DND-41 (cell line): ENCODE measurements around the gene RBM44.
"Not testable (repeated sequence)": the region's sequence is repeated elsewhere in the genome, so short reads cannot be mapped to it uniquely, and the experiment has no call there.

ENCODE experiments used
- ATAC-seq: fragments of 200-7000 bp; cut with Tn5 transposase; 3 replicates; pipeline ENCODE4 v1.9.1; 2021; ENCODE audit warnings: low read depth; ENCODE audit not compliant: insufficient read depth
- DNase-seq: peaks from one replicate; pipeline ENCODE4 v3.0.0-alpha.2; 2020
- H2AFZ ChIP-seq: 2 replicates; pipeline ENCODE4 v1.6.0; 2012; ENCODE audit warnings: low read depth, low read length
- H3K27ac ChIP-seq: 2 replicates; pipeline ENCODE4 v1.5.1; 2012; ENCODE audit warnings: low read length, inconsistent platforms
- H3K27me3 ChIP-seq: fragments of 200-600 bp; sonication (generic); 2 replicates; pipeline ENCODE4 v1.6.0; 2012; ENCODE audit warnings: low read length, mild to moderate bottlenecking, inconsistent platforms; ENCODE audit not compliant: insufficient read depth, poor library complexity
- H3K36me3 ChIP-seq: 2 replicates; pipeline ENCODE4 v1.5.1; 2012; ENCODE audit warnings: low read length, inconsistent platforms; ENCODE audit not compliant: insufficient read depth
- H3K4me1 ChIP-seq: 2 replicates; pipeline ENCODE4 v1.5.1; 2012; ENCODE audit warnings: mild to moderate bottlenecking, low read length; ENCODE audit not compliant: insufficient read depth
- H3K4me2 ChIP-seq: 2 replicates; pipeline ENCODE4 v1.6.0; 2012; ENCODE audit warnings: mild to moderate bottlenecking, moderate library complexity, low read length, inconsistent platforms; ENCODE audit not compliant: insufficient read depth
- H3K4me3 ChIP-seq, 2 experiments: fragments of 200-600 bp in 1 of 2; shearing (Covaris generic) in 1 of 2; 2 replicates each; pipeline ENCODE4 v1.5.1; 2012 to 2016; ENCODE audit warnings: inconsistent platforms in 2 of 2, low read length in 2 of 2, mild to moderate bottlenecking in 2 of 2, low read depth in 1 of 2, moderate library complexity in 1 of 2
- H3K79me2 ChIP-seq: 2 replicates; pipeline ENCODE4 v1.6.0; 2012; ENCODE audit warnings: low read length, inconsistent platforms; ENCODE audit not compliant: insufficient read depth
- H3K9ac ChIP-seq: 2 replicates; pipeline ENCODE4 v1.6.0; 2012; ENCODE audit warnings: low read depth, mild to moderate bottlenecking, inconsistent platforms, low read length, moderate library complexity
- H3K9me3 ChIP-seq: 2 replicates; pipeline ENCODE4 v1.5.1; 2012; ENCODE audit warnings: low read length, moderate library complexity, mild to moderate bottlenecking, inconsistent platforms; ENCODE audit not compliant: insufficient read depth, severe bottlenecking
- H4K20me1 ChIP-seq: 2 replicates; pipeline ENCODE4 v1.6.0; 2012; ENCODE audit warnings: low read length; ENCODE audit not compliant: insufficient read depth
- EZH2 ChIP-seq: IDR thresholded peaks from 3 replicates; pipeline ENCODE4 v1.6.1; 2012; ENCODE audit warnings: borderline replicate concordance, low read depth, mild to moderate bottlenecking, moderate library complexity, low read length, inconsistent platforms; ENCODE audit not compliant: severe bottlenecking
- TF ChIP-seq, protein P1 (sequence below): IDR thresholded peaks from 2 replicates; pipeline ENCODE4 v1.5.1; 2012; ENCODE audit warnings: borderline replicate concordance, low read length, moderate library complexity, mild to moderate bottlenecking; ENCODE audit not compliant: poor library complexity, severe bottlenecking; ENCODE audit errors: extremely low read depth

RBM44 gene, protein sequence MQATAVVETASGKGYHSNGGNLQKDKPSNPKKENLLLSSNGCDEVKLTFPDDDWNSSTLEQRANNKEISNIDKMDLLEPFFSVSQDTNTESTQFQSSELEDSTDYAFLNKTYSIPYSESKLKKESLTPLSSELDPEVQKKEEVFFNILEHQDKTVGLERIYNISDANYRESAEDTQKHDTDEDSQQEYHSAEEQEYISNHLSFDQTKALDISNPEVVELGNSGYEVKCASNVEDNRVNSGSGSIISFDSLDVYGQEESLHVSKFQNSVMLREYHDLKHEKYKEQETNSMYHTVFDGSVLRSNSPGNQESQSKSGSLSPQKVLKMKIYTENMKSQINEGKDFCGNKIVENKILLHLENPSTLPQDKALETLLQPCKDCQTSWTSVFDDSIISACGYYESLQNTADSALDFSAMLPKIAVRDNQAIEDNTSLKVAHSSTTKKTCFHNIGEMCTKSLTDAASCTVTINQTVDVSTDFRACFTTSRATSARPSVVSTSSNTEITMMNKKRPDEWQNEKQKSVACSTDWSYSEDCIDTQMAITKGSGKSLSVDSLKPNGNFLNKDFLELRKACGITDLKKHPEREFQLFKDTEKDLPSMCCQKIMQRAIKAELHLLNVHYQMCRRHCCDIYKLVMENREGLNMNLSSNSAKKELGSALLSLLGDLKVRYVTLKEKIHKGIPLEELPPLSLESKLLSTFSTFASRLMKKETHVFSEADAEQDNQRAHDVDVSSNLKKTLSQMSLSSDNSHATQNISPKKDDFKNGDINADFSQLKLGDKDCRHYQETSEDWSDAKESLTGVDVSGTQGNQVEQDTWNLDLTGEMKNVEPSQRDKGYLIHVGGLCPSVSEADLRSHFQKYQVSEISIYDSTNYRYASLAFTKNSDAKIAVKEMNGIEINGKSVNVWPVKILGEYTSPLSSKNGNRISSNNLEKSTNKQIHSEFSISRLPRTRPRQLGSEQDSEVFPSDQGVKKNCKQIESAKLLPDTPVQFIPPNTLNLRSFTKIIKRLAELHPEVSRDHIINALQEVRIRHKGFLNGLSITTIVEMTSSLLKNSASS

DNA sequence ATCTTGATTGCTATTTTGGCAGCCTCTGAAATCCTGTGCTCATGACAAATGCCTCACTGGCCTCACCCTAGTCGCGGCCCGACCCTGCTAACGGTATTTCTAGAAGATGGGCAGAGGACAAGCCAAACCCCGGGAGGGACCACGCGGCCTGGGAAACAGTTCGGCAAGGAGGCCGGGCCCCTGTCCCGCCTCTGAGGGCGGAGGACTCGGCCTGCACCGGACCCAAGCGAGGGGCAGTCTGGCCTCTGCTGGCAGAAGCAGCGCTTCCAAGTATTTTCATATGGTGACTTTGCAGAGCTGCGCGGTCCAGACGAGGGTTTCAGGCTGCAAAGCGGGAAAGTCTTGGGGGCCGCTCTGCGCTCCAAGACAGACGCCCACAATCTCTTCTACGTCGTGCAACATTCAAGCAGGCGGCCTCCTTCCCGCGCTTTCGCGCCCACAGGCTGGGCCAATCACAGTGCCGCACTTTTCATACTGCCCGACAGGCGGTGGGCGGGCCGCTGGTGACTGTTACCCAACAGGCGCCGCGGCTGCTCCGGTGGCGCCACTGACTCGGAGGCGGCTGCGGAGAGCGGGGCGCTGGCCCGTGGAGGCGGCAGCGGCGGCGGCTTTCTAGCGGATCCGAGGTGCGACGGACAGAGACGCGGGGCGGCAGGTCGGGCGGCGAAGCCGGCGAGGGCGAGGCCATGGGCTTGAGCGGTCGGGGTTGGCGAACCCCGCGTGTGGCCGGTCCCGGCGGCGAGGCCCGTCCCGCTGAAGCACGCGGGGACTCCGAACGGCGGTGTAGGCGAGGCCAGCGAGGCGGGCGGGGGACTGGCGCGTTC, at the start of gene RBM44:
Gene RBM44, plus strand, starts transcription at position 544 of the 824 bp plus-strand sequence. CDS start 14,831 bp downstream, outside the sequence.
- Histone ChIP-seq H3K4me2 (no peak within 1 kb of the TSS), H3K4me1 (no peaks in the 10 kb centered on the region), H4K20me1 (no peaks in the 10 kb centered on the region), H3K9me3 (no peaks in the 10 kb centered on the region), H3K36me3 (no peaks in the 10 kb centered on the region), H3K9ac (no peak within 1 kb of the TSS), H3K27me3 (no peaks in the 10 kb centered on the region), H3K4me3 (no peak within 1 kb of the TSS), H2AFZ (no peak within 1 kb of the TSS), H3K27ac (no peak within 1 kb of the TSS), H3K79me2 (no peaks in the 10 kb centered on the region)
- ATAC-seq = no peak
- DNase-seq = no peak
- no peak for TF ChIP-seq EZH2
- TF ChIP-seq, protein P1, sequence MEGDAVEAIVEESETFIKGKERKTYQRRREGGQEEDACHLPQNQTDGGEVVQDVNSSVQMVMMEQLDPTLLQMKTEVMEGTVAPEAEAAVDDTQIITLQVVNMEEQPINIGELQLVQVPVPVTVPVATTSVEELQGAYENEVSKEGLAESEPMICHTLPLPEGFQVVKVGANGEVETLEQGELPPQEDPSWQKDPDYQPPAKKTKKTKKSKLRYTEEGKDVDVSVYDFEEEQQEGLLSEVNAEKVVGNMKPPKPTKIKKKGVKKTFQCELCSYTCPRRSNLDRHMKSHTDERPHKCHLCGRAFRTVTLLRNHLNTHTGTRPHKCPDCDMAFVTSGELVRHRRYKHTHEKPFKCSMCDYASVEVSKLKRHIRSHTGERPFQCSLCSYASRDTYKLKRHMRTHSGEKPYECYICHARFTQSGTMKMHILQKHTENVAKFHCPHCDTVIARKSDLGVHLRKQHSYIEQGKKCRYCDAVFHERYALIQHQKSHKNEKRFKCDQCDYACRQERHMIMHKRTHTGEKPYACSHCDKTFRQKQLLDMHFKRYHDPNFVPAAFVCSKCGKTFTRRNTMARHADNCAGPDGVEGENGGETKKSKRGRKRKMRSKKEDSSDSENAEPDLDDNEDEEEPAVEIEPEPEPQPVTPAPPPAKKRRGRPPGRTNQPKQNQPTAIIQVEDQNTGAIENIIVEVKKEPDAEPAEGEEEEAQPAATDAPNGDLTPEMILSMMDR = no peak

DNA sequence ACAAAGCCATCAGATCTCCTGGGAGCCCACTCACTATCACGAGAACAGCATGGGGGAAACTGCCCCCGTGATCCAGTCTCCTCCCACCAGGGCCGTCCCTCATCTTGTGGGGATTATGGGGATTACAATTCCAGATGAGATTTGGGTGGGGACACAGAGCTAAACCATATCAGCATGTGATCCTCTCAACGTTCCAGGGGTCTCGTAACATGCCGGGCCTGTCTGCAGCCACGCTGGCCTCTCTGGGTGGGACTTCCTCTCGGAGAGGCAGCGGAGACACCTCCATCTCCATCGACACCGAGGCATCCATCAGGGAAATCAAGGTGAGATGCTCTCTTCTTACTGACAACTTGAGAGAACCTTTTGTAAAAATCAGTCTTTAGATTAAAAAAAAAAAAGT, 49.6 kb upstream of the RBM44 start:
- Histone ChIP-seq H3K27ac (no peak overlapping the region), H3K4me2 (no peak overlapping the region), H3K4me1 (no peaks in the 10 kb centered on the region), H3K27me3 (no peaks in the 10 kb centered on the region), H3K4me3 (no peak overlapping the region), H2AFZ (no peak overlapping the region), H3K9ac (no peak overlapping the region), H3K36me3 (peaks cover 58% of the 10 kb centered on the region), H3K79me2 (peaks cover 15% of the 10 kb centered on the region), H3K9me3 (no peaks in the 10 kb centered on the region), H4K20me1 (peaks cover 28% of the 10 kb centered on the region)
- no peak for TF ChIP-seq EZH2
- TF ChIP-seq, protein P1 = no peak
- DNase-seq (no peak), ATAC-seq (no peak)

DNA sequence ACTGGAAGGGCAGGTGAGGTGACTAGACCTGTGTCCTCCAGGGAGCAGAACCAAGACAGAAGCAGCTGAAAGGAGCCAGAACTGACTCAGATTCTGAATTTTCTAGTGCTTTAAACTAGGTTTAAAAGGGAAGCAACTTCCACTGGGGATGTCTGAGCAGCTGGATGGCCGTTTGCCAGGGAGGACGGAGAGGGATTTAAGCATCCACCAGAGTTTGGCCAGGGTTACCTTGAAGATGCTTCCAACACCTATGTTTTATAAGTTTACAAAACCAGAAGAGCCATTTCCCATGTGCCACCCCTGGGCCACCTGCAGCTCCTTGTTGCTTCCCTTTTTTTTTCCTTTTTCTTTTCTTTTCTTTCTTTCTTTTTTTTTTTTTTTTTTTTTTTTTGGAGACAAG, 48.6 kb upstream of the RBM44 start:
- Histone ChIP-seq H3K4me1 (no peaks in the 10 kb centered on the region), H3K27me3 (no peaks in the 10 kb centered on the region), H3K27ac (no peak overlapping the region), H2AFZ (no peak overlapping the region), H3K79me2 (peaks cover 15% of the 10 kb centered on the region), H3K9me3 (no peaks in the 10 kb centered on the region), H3K4me3 (no peak overlapping the region), H3K36me3 (peaks cover 67% of the 10 kb centered on the region), H3K9ac (no peak overlapping the region), H4K20me1 (peaks cover 19% of the 10 kb centered on the region), H3K4me2 (no peak overlapping the region)
- ATAC-seq = no peak
- TF ChIP-seq EZH2 = no peak
- TF ChIP-seq, protein P1 = no peak
- no peak for DNase-seq

DNA sequence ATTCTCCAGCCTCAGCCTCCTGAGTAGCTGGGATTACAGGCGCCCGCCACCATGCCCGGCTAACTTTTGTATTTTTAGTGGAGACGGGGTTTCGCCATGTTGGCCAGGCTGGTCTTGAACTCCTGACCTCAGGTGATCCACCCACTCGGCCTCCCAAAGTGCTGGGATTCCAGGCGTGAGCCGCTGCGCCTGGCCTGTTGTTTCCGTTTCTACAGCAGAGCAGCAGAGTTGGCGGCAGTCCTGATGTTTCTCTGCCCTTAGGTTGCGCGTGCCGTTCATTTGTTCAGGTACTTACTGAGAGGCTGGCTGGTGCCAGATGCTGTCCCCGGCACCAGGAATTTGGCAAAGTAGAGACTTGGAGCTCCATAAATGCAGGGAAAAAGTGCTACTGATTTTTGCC, 48.1 kb upstream of the RBM44 start:
- not testable (repeated sequence) for H3K9ac ChIP-seq, H3K4me2 ChIP-seq, H3K4me3 ChIP-seq, ATAC-seq, H3K27ac ChIP-seq, H3K27me3 ChIP-seq, H3K4me1 ChIP-seq, H2AFZ ChIP-seq, H3K9me3 ChIP-seq, DNase-seq
- Histone ChIP-seq H3K36me3 (peaks cover 72% of the 10 kb centered on the region), H3K79me2 (peaks cover 14% of the 10 kb centered on the region), H4K20me1 (peaks cover 18% of the 10 kb centered on the region)
